HCT116 (cell line): ENCODE measurements around the gene HSP90AA1. TPM values are rescaled to one million over a fixed set of nuclear protein-coding genes. Genes with fewer than 3 reads are reported as not detected.

ENCODE experiments used
- ATAC-seq: fragments of 200-7000 bp; cut with Tn5 transposase; 2 replicates; pipeline ENCODE4 v1.9.1; 2020; ENCODE audit warnings: mild to moderate bottlenecking, moderate library complexity
- BruUV-seq: library from RNA; stranded (reverse); fragments of 400-500 nt; replicated peaks from 2 replicates; lab custom pipeline; 2021; lab: Mats Ljungman, UMichigan
- CTCF ChIA-PET: fragments of 300-600 bp; sonication (Branson Sonifier 250); formaldehyde crosslinking; loops from one replicate; lab custom pipeline; 2021; ENCODE audit warnings: antibody characterized with exemption; lab: Charles Lee
- POLR2A ChIA-PET: fragments of 300-600, 350-600 bp; sonication (Branson Sonifier 250); formaldehyde crosslinking; loops from one replicate; lab custom pipeline; 2021; ENCODE audit warnings: antibody characterized with exemption; lab: Charles Lee
- RAD21 ChIA-PET, 2 experiments: fragments of 300-600 bp; sonication (Branson Sonifier 250); formaldehyde crosslinking; loops; one replicate each; lab custom pipeline; 2023; ENCODE audit warnings: low total read pairs in 2 of 2; ENCODE audit not compliant: uncharacterized antibody in 2 of 2, unreplicated experiment in 2 of 2, low non-redundant PET in 1 of 2; lab: Charles Lee
- DNase-seq: peaks from one replicate; pipeline ENCODE4 v3.0.0-alpha.2; 2010; ENCODE audit warnings: low read depth, low spot score
- H2AFZ ChIP-seq: fragments of 200-600 bp; shearing (Covaris generic), sonication (generic); 2 replicates; pipeline ENCODE4 v1.6.1; 2017; ENCODE audit warnings: low read depth, mixed run types, mixed read lengths, antibody characterized with exemption, low read length; ENCODE audit not compliant: poor library complexity, severe bottlenecking
- H3K27ac ChIP-seq: 2 replicates; pipeline ENCODE4 v1.5.1; 2012; ENCODE audit warnings: low read depth, low read length
- H3K27me3 ChIP-seq: fragments of 200-600 bp; sonication (generic); 2 replicates; pipeline ENCODE4 v1.6.1; 2016; ENCODE audit warnings: mixed run types, low read length, mixed read lengths; ENCODE audit not compliant: insufficient read depth
- H3K36me3 ChIP-seq, 2 experiments: fragments of 200-500 bp in 1 of 2; fragments of 200-600 bp in 1 of 2; sonication (Bioruptor generic) in 1 of 2; sonication (generic) in 1 of 2; 2 replicates each; pipeline versions ENCODE4 v1.5.1 to v1.6.1; 2014 to 2016; ENCODE audit warnings: low read length in 2 of 2, inconsistent platforms in 1 of 2, mixed read lengths in 1 of 2, mixed run types in 1 of 2; ENCODE audit not compliant: insufficient read depth in 2 of 2, control insufficient read depth in 1 of 2
- H3K4me1 ChIP-seq, 2 experiments: fragments of 200-600 bp in 1 of 2; sonication (generic) in 1 of 2; 2 replicates each; pipeline versions ENCODE4 v1.5.1 to v1.6.1; 2012 to 2017; ENCODE audit warnings: low read length in 2 of 2, inconsistent platforms in 1 of 2, mild to moderate bottlenecking in 1 of 2, mixed read lengths in 1 of 2, mixed run types in 1 of 2, moderate library complexity in 1 of 2; ENCODE audit not compliant: insufficient read depth in 2 of 2, control insufficient read depth in 1 of 2
- H3K4me2 ChIP-seq: fragments of 200-600 bp; sonication (generic); 2 replicates; pipeline ENCODE4 v1.6.1; 2017; ENCODE audit warnings: mixed run types, low read length, mixed read lengths
- H3K4me3 ChIP-seq, 2 experiments: fragments of 200-600 bp in 1 of 2; sonication (generic) in 1 of 2; replicated peaks in 1 of 2; 2 replicates each; pipeline ENCODE4 v1.5.1; 2011 to 2016; ENCODE audit warnings: low read length in 2 of 2, control low read depth in 1 of 2, low read depth in 1 of 2, mild to moderate bottlenecking in 1 of 2, mixed read lengths in 1 of 2, mixed run types in 1 of 2
- H3K79me2 ChIP-seq: fragments of 200-600 bp; sonication (generic); 2 replicates; pipeline ENCODE4 v1.6.1; 2017; ENCODE audit warnings: mild to moderate bottlenecking, mixed run types, low read length, moderate library complexity, mixed read lengths; ENCODE audit not compliant: insufficient read depth
- H3K9ac ChIP-seq: fragments of 200-600 bp; sonication (generic); 2 replicates; pipeline ENCODE4 v1.6.1; 2016; ENCODE audit warnings: low read length, mixed read lengths
- H3K9me2 ChIP-seq: fragments of 200-600 bp; sonication (generic), shearing (Covaris generic); 2 replicates; pipeline ENCODE4 v1.6.1; 2017; ENCODE audit warnings: mixed run types, mild to moderate bottlenecking, moderate library complexity; ENCODE audit not compliant: insufficient read depth
- H3K9me3 ChIP-seq, 2 experiments: fragments of 200-500 bp in 1 of 2; fragments of 200-600 bp in 1 of 2; sonication (Bioruptor generic) in 1 of 2; sonication (generic) in 1 of 2; 2 replicates each; pipeline ENCODE4 v1.6.1; 2014 to 2017; ENCODE audit warnings: low read length in 2 of 2, mixed read lengths in 2 of 2, inconsistent platforms in 1 of 2, low read depth in 1 of 2, mild to moderate bottlenecking in 1 of 2, mixed run types in 1 of 2, moderate library complexity in 1 of 2; ENCODE audit not compliant: control insufficient read depth in 1 of 2, insufficient read depth in 1 of 2
- H4K20me1 ChIP-seq: fragments of 200-600 bp; sonication (generic), shearing (Covaris generic); 2 replicates; pipeline ENCODE4 v1.6.1; 2017; ENCODE audit warnings: mixed run types, mild to moderate bottlenecking, moderate library complexity; ENCODE audit not compliant: insufficient read depth
- CEBPB ChIP-seq: IDR thresholded peaks from 2 replicates; pipeline ENCODE4 v1.6.1; 2012; ENCODE audit warnings: low read depth
- EGR1 ChIP-seq: IDR thresholded peaks from 2 replicates; pipeline ENCODE4 v1.6.1; 2012; ENCODE audit warnings: low read depth
- EZH2 ChIP-seq: fragments of 200-600 bp; sonication (generic); IDR thresholded peaks from 2 replicates; pipeline ENCODE4 v1.6.1; 2017; ENCODE audit warnings: antibody characterized with exemption, mixed run types
- EZH2phosphoT487 ChIP-seq: fragments of 200-600 bp; IDR thresholded peaks from 2 replicates; pipeline ENCODE4 v1.6.1; 2018; ENCODE audit warnings: antibody characterized with exemption, borderline replicate concordance
- FOSL1 ChIP-seq: IDR thresholded peaks from 2 replicates; pipeline ENCODE4 v1.6.1; 2012; ENCODE audit warnings: low read depth
- JUND ChIP-seq: IDR thresholded peaks from 2 replicates; pipeline ENCODE4 v1.6.1; 2012
- POLR2A ChIP-seq: IDR thresholded peaks from 2 replicates; pipeline ENCODE4 v1.7.0; 2011; ENCODE audit warnings: borderline replicate concordance; ENCODE audit not compliant: insufficient read depth, insufficient read length; ENCODE audit errors: extremely low read depth
- POLR2AphosphoS5 ChIP-seq: IDR thresholded peaks from 2 replicates; pipeline ENCODE4 v1.6.1; 2011; ENCODE audit warnings: mild to moderate bottlenecking, low read depth, low read length, moderate library complexity
- SIN3A ChIP-seq: IDR thresholded peaks from 2 replicates; pipeline ENCODE4 v1.6.1; 2012; ENCODE audit warnings: low read depth
- SRF ChIP-seq: IDR thresholded peaks from 2 replicates; pipeline ENCODE4 v1.6.1; 2012; ENCODE audit warnings: low read depth
- TCF7L2 ChIP-seq: IDR thresholded peaks from 2 replicates; pipeline ENCODE4 v1.7.0; 2011; ENCODE audit warnings: borderline replicate concordance, inconsistent platforms; ENCODE audit not compliant: insufficient read depth, insufficient read length; ENCODE audit errors: extremely low read depth
- YY1 ChIP-seq: IDR thresholded peaks from 2 replicates; pipeline ENCODE4 v1.6.1; 2011; ENCODE audit warnings: low read length, low read depth, moderate library complexity, mild to moderate bottlenecking; ENCODE audit not compliant: insufficient replicate concordance; ENCODE audit errors: extremely low read depth
- ZFX ChIP-seq: fragments of 450-650 bp; IDR thresholded peaks from 2 replicates; pipeline ENCODE4 v1.6.1; 2017
- intact Hi-C: fragments of 100-400 bp; cut with micrococcal nuclease; formaldehyde crosslinking; loops from 2 replicates; pipeline ENCODE4 v1.10.0; 2022
- total RNA-seq: library from RNA; stranded (reverse); gene quantifications from one replicate; pipeline ENCODE4 v1.2.1, GENCODE V29; 2021; ENCODE audit not compliant: unreplicated experiment
- TF ChIP-seq, protein P1 (sequence below), 3 experiments: fragments of 200-600 bp in 1 of 3; sonication (generic) in 1 of 3; IDR thresholded peaks in 2 of 3; conservative IDR thresholded peaks in 1 of 3; 2 replicates each; pipeline ENCODE4 v1.5.1; 2012 to 2017; ENCODE audit warnings: low read depth in 2 of 3, low read length in 2 of 3, antibody characterized with exemption in 1 of 3, borderline replicate concordance in 1 of 3, control low read depth in 1 of 3, mild to moderate bottlenecking in 1 of 3, mixed read lengths in 1 of 3, mixed run types in 1 of 3, moderate library complexity in 1 of 3; ENCODE audit not compliant: insufficient read depth in 1 of 3
- TF ChIP-seq, protein P2 (sequence below): IDR thresholded peaks from 2 replicates; pipeline ENCODE4 v1.6.1; 2012
- TF ChIP-seq, protein P3 (sequence below): IDR thresholded peaks from 2 replicates; pipeline ENCODE4 v1.6.1; 2012
- TF ChIP-seq, protein P4 (sequence below): IDR thresholded peaks from 2 replicates; pipeline ENCODE4 v1.6.1; 2011; ENCODE audit warnings: mild to moderate bottlenecking, low read length, moderate library complexity; ENCODE audit not compliant: insufficient replicate concordance; ENCODE audit errors: extremely low read depth

The HSP90AA1 gene
- total RNA-seq, 1 experiment from 2014 or later = 1,380 TPM

DNA sequence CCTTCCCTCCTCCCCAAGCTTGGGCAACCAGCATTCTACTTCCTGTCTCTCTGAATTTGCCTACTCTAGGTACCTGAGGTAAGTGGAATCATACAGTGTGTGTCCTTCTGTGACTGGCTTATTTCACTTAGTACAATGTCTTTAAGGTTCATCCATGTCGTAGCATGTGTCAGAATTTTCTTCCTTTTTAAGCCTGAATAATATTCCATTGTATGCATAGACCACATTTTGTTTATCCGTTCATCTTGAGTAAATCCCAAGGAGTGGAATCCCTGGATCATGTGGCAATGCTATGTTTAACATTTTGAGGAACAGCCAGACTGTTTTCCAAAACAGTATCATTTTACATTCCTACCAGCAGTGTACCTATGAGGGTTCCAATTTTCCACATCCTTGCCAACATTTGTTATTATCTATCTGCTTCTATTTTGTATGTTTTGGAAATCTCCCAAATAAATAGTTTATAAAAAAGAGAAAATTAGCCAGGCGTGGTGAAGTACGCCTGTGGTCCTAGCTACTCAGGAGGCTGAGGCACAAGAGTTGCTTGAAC lies 12.4 kb downstream of the HSP90AA1 start:
- no peaks in the 10 kb centered on the region; the same call in 1 of the 2 replicates for H4K20me1 ChIP-seq
- ChIA-PET POLR2A (interaction anchor here (1.2 to 1.9 kb wide), 2 partner anchors 10 to 12 kb away, joined by 13 read pairs; no protein-coding TSS in a partner anchor), RAD21 (no interaction called here), CTCF (no interaction called here)
- H3K4me2 ChIP-seq = no peak overlapping the region
- H3K36me3 ChIP-seq = peaks cover under 1 to 3% of the 10 kb centered on the region in 2 experiments; a peak in 2 of 4 replicates
- no peak overlapping the region for H2AFZ ChIP-seq
- peaks cover 0 to 5% of the 10 kb centered on the region in 2 experiments; a peak in 1 of 4 replicates for H3K9me3 ChIP-seq
- H3K27me3 ChIP-seq = no peaks in the 10 kb centered on the region
- no peak for DNase-seq
- ATAC-seq = no peak
- no peaks in the 10 kb centered on the region for H3K9me2 ChIP-seq
- H3K4me1 ChIP-seq = peaks cover 31 to 36% of the 10 kb centered on the region in 2 experiments
- TF ChIP-seq EGR1 (no peak), ZFX (no peak), TCF7L2 (no peak), FOSL1 (no peak), SIN3A (no peak), YY1 (no peak), SRF (no peak), CEBPB (no peak), POLR2AphosphoS5 (no peak), POLR2A (no peak), EZH2phosphoT487 (no peak), EZH2 (no peak), JUND (no peak)
- TF ChIP-seq, protein P1, sequence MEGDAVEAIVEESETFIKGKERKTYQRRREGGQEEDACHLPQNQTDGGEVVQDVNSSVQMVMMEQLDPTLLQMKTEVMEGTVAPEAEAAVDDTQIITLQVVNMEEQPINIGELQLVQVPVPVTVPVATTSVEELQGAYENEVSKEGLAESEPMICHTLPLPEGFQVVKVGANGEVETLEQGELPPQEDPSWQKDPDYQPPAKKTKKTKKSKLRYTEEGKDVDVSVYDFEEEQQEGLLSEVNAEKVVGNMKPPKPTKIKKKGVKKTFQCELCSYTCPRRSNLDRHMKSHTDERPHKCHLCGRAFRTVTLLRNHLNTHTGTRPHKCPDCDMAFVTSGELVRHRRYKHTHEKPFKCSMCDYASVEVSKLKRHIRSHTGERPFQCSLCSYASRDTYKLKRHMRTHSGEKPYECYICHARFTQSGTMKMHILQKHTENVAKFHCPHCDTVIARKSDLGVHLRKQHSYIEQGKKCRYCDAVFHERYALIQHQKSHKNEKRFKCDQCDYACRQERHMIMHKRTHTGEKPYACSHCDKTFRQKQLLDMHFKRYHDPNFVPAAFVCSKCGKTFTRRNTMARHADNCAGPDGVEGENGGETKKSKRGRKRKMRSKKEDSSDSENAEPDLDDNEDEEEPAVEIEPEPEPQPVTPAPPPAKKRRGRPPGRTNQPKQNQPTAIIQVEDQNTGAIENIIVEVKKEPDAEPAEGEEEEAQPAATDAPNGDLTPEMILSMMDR (IDR thresholded peaks at IDR 0.05 in 2 of 3, conservative IDR thresholded peaks at IDR 0.05 in 1 of 3; ENCODE audit: borderline replicate concordance in 1 of 3, insufficient read depth in 1 of 3, low read depth in 2 of 3, low read length in 2 of 3) = no peak
- TF ChIP-seq, protein P2, sequence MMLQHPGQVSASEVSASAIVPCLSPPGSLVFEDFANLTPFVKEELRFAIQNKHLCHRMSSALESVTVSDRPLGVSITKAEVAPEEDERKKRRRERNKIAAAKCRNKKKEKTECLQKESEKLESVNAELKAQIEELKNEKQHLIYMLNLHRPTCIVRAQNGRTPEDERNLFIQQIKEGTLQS = no peak
- TF ChIP-seq, protein P3, sequence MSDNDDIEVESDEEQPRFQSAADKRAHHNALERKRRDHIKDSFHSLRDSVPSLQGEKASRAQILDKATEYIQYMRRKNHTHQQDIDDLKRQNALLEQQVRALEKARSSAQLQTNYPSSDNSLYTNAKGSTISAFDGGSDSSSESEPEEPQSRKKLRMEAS = no peak
- TF ChIP-seq, protein P4, sequence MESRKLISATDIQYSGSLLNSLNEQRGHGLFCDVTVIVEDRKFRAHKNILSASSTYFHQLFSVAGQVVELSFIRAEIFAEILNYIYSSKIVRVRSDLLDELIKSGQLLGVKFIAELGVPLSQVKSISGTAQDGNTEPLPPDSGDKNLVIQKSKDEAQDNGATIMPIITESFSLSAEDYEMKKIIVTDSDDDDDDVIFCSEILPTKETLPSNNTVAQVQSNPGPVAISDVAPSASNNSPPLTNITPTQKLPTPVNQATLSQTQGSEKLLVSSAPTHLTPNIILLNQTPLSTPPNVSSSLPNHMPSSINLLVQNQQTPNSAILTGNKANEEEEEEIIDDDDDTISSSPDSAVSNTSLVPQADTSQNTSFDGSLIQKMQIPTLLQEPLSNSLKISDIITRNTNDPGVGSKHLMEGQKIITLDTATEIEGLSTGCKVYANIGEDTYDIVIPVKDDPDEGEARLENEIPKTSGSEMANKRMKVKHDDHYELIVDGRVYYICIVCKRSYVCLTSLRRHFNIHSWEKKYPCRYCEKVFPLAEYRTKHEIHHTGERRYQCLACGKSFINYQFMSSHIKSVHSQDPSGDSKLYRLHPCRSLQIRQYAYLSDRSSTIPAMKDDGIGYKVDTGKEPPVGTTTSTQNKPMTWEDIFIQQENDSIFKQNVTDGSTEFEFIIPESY = no peak
- intact Hi-C loops = no loop called here
- BruUV-seq = no TSS peak
- H3K4me3 ChIP-seq = no peak overlapping the region
- no peak overlapping the region for H3K27ac ChIP-seq
- H3K79me2 ChIP-seq = no peaks in the 10 kb centered on the region
- no peak overlapping the region for H3K9ac ChIP-seq
